Trophoblast cell (in vitro differentiated cells and primary cell): ENCODE measurements around the gene AVP.

Source experiments
- DNase-seq, 2 donors: peaks; one replicate each; pipeline ENCODE4 v3.0.0-alpha.2; 2016
- H2AFZ ChIP-seq: 2 replicates; pipeline ENCODE4 v1.6.1; 2013; ENCODE audit warnings: low read length, moderate library complexity, mild to moderate bottlenecking; ENCODE audit not compliant: insufficient read depth, poor library complexity
- H2AK5ac ChIP-seq: 2 replicates; pipeline ENCODE4 v1.6.1; 2013; ENCODE audit warnings: mild to moderate bottlenecking, low read length
- H2BK120ac ChIP-seq: 2 replicates; pipeline ENCODE4 v1.6.1; 2013; ENCODE audit warnings: low read length, mild to moderate bottlenecking, moderate library complexity; ENCODE audit not compliant: insufficient read depth, poor library complexity
- H2BK12ac ChIP-seq: 2 replicates; pipeline ENCODE4 v1.6.1; 2013; ENCODE audit warnings: mild to moderate bottlenecking, low read length, moderate library complexity
- H2BK5ac ChIP-seq: 2 replicates; pipeline ENCODE4 v1.6.1; 2013; ENCODE audit warnings: low read length, low read depth, moderate library complexity, mild to moderate bottlenecking; ENCODE audit not compliant: poor library complexity
- H3K14ac ChIP-seq: 2 replicates; pipeline ENCODE4 v1.6.1; 2013; ENCODE audit warnings: mild to moderate bottlenecking, low read length
- H3K18ac ChIP-seq: 2 replicates; pipeline ENCODE4 v1.6.1; 2013; ENCODE audit warnings: mild to moderate bottlenecking, low read length
- H3K23ac ChIP-seq: 2 replicates; pipeline ENCODE4 v1.6.1; 2013; ENCODE audit warnings: low read length
- H3K27ac ChIP-seq: 2 replicates; pipeline ENCODE4 v1.5.1; 2013; ENCODE audit warnings: low read depth, mild to moderate bottlenecking, inconsistent platforms, low read length, moderate library complexity
- H3K27me3 ChIP-seq: 2 replicates; pipeline ENCODE4 v1.6.1; 2013; ENCODE audit warnings: inconsistent platforms, mild to moderate bottlenecking, low read length, moderate library complexity; ENCODE audit not compliant: insufficient read depth
- H3K36me3 ChIP-seq, 2 experiments: 1 replicate in 1 of 2; 2 replicates in 1 of 2; pipeline ENCODE4 v1.6.1; 2013; ENCODE audit warnings: low read length in 2 of 2, mild to moderate bottlenecking in 2 of 2, moderate library complexity in 1 of 2; ENCODE audit not compliant: insufficient read depth in 2 of 2, control insufficient read depth in 1 of 2
- H3K4ac ChIP-seq: 2 replicates; pipeline ENCODE4 v1.6.1; 2013; ENCODE audit warnings: low read depth, mild to moderate bottlenecking, low read length, moderate library complexity
- H3K4me1 ChIP-seq, 2 experiments: 1 replicate in 1 of 2; 2 replicates in 1 of 2; pipeline ENCODE4 v1.6.1; 2013; ENCODE audit warnings: low read length in 2 of 2, mild to moderate bottlenecking in 2 of 2, moderate library complexity in 1 of 2; ENCODE audit not compliant: insufficient read depth in 2 of 2, control insufficient read depth in 1 of 2
- H3K4me2 ChIP-seq: 2 replicates; pipeline ENCODE4 v1.6.1; 2013; ENCODE audit warnings: inconsistent platforms, mild to moderate bottlenecking, low read length, moderate library complexity
- H3K4me3 ChIP-seq: 2 replicates; pipeline ENCODE4 v1.5.1; 2013; ENCODE audit warnings: mild to moderate bottlenecking, low read depth, low read length, inconsistent platforms
- H3K79me1 ChIP-seq: one replicate; pipeline ENCODE4 v1.6.1; 2013; ENCODE audit warnings: low read length
- H3K79me2 ChIP-seq: 2 replicates; pipeline ENCODE4 v1.6.1; 2013; ENCODE audit warnings: low read length, mild to moderate bottlenecking; ENCODE audit not compliant: control insufficient read depth, insufficient read depth, poor library complexity
- H3K9ac ChIP-seq: 2 replicates; pipeline ENCODE4 v1.6.1; 2013; ENCODE audit warnings: mild to moderate bottlenecking, low read length
- H3K9me3 ChIP-seq: 2 replicates; pipeline ENCODE4 v1.6.1; 2013; ENCODE audit warnings: low read depth, mild to moderate bottlenecking, control low read depth, inconsistent platforms, low read length; ENCODE audit not compliant: insufficient read depth
- H4K12ac ChIP-seq: 2 replicates; pipeline ENCODE4 v1.6.1; 2013; ENCODE audit warnings: low read depth, mild to moderate bottlenecking, low read length, moderate library complexity
- H4K8ac ChIP-seq: 2 replicates; pipeline ENCODE4 v1.6.1; 2013; ENCODE audit warnings: low read depth, mild to moderate bottlenecking, low read length, moderate library complexity
- H4K91ac ChIP-seq: one replicate; pipeline ENCODE4 v1.6.1; 2013; ENCODE audit warnings: low read depth, mild to moderate bottlenecking, low read length, moderate library complexity
- WGBS: extraction: QIAGEN DNeasy Blood & Tissue Kit; methylation state at CpG from one replicate; pipeline ENCODE4 v1.1.7; 2013; ENCODE audit warnings: missing lambda C conversion rate; ENCODE audit not compliant: insufficient read length, insufficient coverage; ENCODE audit errors: extremely low coverage; 5-methylcytosine and 5-hydroxymethylcytosine counted together

AVP gene

GRCh38 chr20:3090565-3090964 lies 6.0 kb upstream of the AVP start:
- peaks cover 16% of the 10 kb centered on the region for H3K79me1 ChIP-seq
- no peak overlapping the region for H4K91ac ChIP-seq

GRCh38 chr20:3088031-3088430 lies 3.5 kb upstream of the AVP start:
- no peak overlapping the region for H3K23ac ChIP-seq
- H3K9ac ChIP-seq = no peak overlapping the region
- no peak for DNase-seq
- H3K4ac ChIP-seq = no peak overlapping the region
- H2AK5ac ChIP-seq = no peak overlapping the region
- H3K4me1 ChIP-seq = peaks cover 5 to 10% of the 10 kb centered on the region in 2 experiments
- H4K91ac ChIP-seq = no peak overlapping the region
- peaks cover 2% of the 10 kb centered on the region for H3K9me3 ChIP-seq
- H2BK120ac ChIP-seq = no peak overlapping the region
- peaks cover 2% of the 10 kb centered on the region for H3K79me2 ChIP-seq
- peaks cover 6% of the 10 kb centered on the region for H3K79me1 ChIP-seq
- H3K4me2 ChIP-seq = no peak overlapping the region
- H3K36me3 ChIP-seq = no peaks in the 10 kb centered on the region
- H4K8ac ChIP-seq = no peak overlapping the region
- H4K12ac ChIP-seq = no peak overlapping the region
- no peak overlapping the region for H3K4me3 ChIP-seq
- no CpG with 5 or more reads among the region's 7 CpGs for WGBS
- no peak overlapping the region for H2AFZ ChIP-seq
- H3K27me3 ChIP-seq = peaks cover 15% of the 10 kb centered on the region
- H3K27ac ChIP-seq = no peak overlapping the region
- H2BK5ac ChIP-seq = no peak overlapping the region
- no peak overlapping the region for H3K14ac ChIP-seq
- no peak overlapping the region for H3K18ac ChIP-seq
- H2BK12ac ChIP-seq = no peak overlapping the region

More at GRCh38 chr20:3090565-3090964, 6.0 kb upstream of the AVP start:
- Histone ChIP-seq H2AK5ac (no peak overlapping the region), H4K8ac (no peak overlapping the region), H3K27me3 (no peaks in the 10 kb centered on the region), H3K23ac (no peak overlapping the region), H3K14ac (no peak overlapping the region), H3K9me3 (peaks cover 2% of the 10 kb centered on the region), H4K12ac (no peak overlapping the region), H3K4ac (no peak overlapping the region), H2BK120ac (no peak overlapping the region), H3K79me2 (peaks cover 4% of the 10 kb centered on the region), H3K4me1 (peaks cover 12 to 13% of the 10 kb centered on the region in 2 experiments), H2AFZ (no peak overlapping the region), H3K4me2 (no peak overlapping the region), H2BK12ac (no peak overlapping the region), H3K4me3 (no peak overlapping the region), H3K9ac (no peak overlapping the region), H3K18ac (no peak overlapping the region), H3K36me3 (no peaks in the 10 kb centered on the region), H3K27ac (no peak overlapping the region), H2BK5ac (no peak overlapping the region)
- DNase-seq = no peak
- WGBS = no CpG with 5 or more reads among the region's 1 CpG

GRCh38 chr20:3085571-3086072 lies 1.1 kb upstream of the AVP start:
- Histone ChIP-seq H2BK12ac (no peak overlapping the region), H4K12ac (no peak overlapping the region), H3K27ac (no peak overlapping the region), H3K9ac (no peak overlapping the region), H3K79me2 (no peaks in the 10 kb centered on the region), H3K36me3 (no peaks in the 10 kb centered on the region), H3K14ac (no peak overlapping the region), H3K79me1 (no peaks in the 10 kb centered on the region), H2AFZ (no peak overlapping the region), H3K4me2 (no peak overlapping the region), H4K91ac (no peak overlapping the region), H3K4me1 (peaks cover 0 to 13% of the 10 kb centered on the region in 2 experiments), H2BK120ac (no peak overlapping the region), H2BK5ac (no peak overlapping the region), H4K8ac (no peak overlapping the region), H3K4me3 (no peak overlapping the region), H3K27me3 (peaks cover 37% of the 10 kb centered on the region), H3K9me3 (peaks cover 5% of the 10 kb centered on the region), H3K18ac (no peak overlapping the region), H2AK5ac (no peak overlapping the region), H3K4ac (no peak overlapping the region), H3K23ac (no peak overlapping the region)
- WGBS = no CpG with 5 or more reads among the region's 8 CpGs
- DNase-seq = no peak

GRCh38 chr20:3084986-3085360 lies 449 bp upstream of the AVP start:
- H4K91ac ChIP-seq = no peak overlapping the region
- H3K23ac ChIP-seq = no peak overlapping the region
- no peak for DNase-seq
- peaks cover 37% of the 10 kb centered on the region for H3K27me3 ChIP-seq
- no peaks in the 10 kb centered on the region for H3K79me2 ChIP-seq
- H3K18ac ChIP-seq = no peak overlapping the region
- no CpG with 5 or more reads among the region's 7 CpGs for WGBS
- H3K14ac ChIP-seq = no peak overlapping the region
- no peak overlapping the region for H3K9ac ChIP-seq
- no peaks in the 10 kb centered on the region for H3K79me1 ChIP-seq
- H2BK120ac ChIP-seq = no peak overlapping the region
- no peak overlapping the region for H3K4ac ChIP-seq
- H2BK12ac ChIP-seq = no peak overlapping the region
- H3K4me1 ChIP-seq = peaks cover 0 to 13% of the 10 kb centered on the region in 2 experiments
- no peak overlapping the region for H4K8ac ChIP-seq
- H2BK5ac ChIP-seq = no peak overlapping the region
- no peak overlapping the region for H3K4me2 ChIP-seq
- no peak overlapping the region for H2AFZ ChIP-seq
- no peak overlapping the region for H2AK5ac ChIP-seq
- no peak overlapping the region for H4K12ac ChIP-seq
- H3K36me3 ChIP-seq = no peaks in the 10 kb centered on the region
- no peak overlapping the region for H3K4me3 ChIP-seq
- H3K9me3 ChIP-seq = peaks cover 5% of the 10 kb centered on the region
- no peak overlapping the region for H3K27ac ChIP-seq
